Right lobe of liver (tissue), 6 donors: ENCODE data around the gene STX17. TPM values are rescaled to one million over a fixed set of nuclear protein-coding genes. Genes with fewer than 3 reads are reported as not detected.

Experiments
- ATAC-seq, 4 donors: fragments of 200-7000 bp; cut with Tn5 transposase; one replicate each; pipeline ENCODE4 v1.9.1; 2020; ENCODE audit warnings: mild to moderate bottlenecking in 4 of 4, moderate library complexity in 4 of 4
- DNase-seq, 3 donors: peaks; one replicate each; pipeline ENCODE4 v3.0.0-alpha.2; 2020
- H3K27ac ChIP-seq, 3 donors: fragments of 200-600 bp; one replicate each; pipeline ENCODE4 v1.8.0; 2022
- H3K27me3 ChIP-seq, 2 donors: fragments of 200-600 bp; one replicate each; pipeline ENCODE4 v1.8.0; 2022
- H3K36me3 ChIP-seq, 4 donors: fragments of 200-600 bp; sonication (generic) in 1 of 4; one replicate each; pipeline versions ENCODE4 v1.5.1 to v1.8.0; 2017 to 2022; ENCODE audit warnings: control low read depth in 1 of 4
- H3K4me1 ChIP-seq, 4 donors: fragments of 200-600 bp; sonication (generic) in 1 of 4; one replicate each; pipeline versions ENCODE4 v1.5.1 to v1.8.0; 2017 to 2022; ENCODE audit warnings: control low read depth in 1 of 4
- H3K4me3 ChIP-seq, 3 donors: fragments of 200-600 bp; one replicate each; pipeline ENCODE4 v1.8.0; 2022
- H3K9me3 ChIP-seq, 4 donors: fragments of 200-600 bp; sonication (generic) in 1 of 4; one replicate each; pipeline versions ENCODE4 v1.5.1 to v1.8.0; 2017 to 2022; ENCODE audit warnings: control low read depth in 1 of 4
- POLR2A ChIP-seq: fragments of 450-650 bp; IDR thresholded peaks from one replicate; pipeline ENCODE4 v1.6.1; 2017; ENCODE audit warnings: antibody characterized with exemption, mild to moderate bottlenecking
- WGBS: methylation state at CpG from one replicate; pipeline ENCODE4 v1.1.6; 2018; ENCODE audit warnings: low coverage, low lambda C conversion rate; ENCODE audit not compliant: insufficient coverage; ENCODE audit errors: missing lambda C conversion rate; 5-methylcytosine and 5-hydroxymethylcytosine counted together
- intact Hi-C, 2 donors: fragments of 100-400 bp; cut with DNase I; formaldehyde crosslinking; loops; one replicate each; pipeline versions ENCODE4 v1.11.2 to v1.14.1; 2022
- total RNA-seq, 6 experiments: library from RNA; depleted of rRNA in 2 of 6; stranded (reverse); fragments of >200 nt in 2 of 6; fragmentation: NEBNext Ultra II Directional in 3 of 6; extraction: Animal tissue kit (Norgen Biotek cat#: 25700) in 3 of 6; gene quantifications; one replicate each; pipeline versions ENCODE4 v1.1.0 to v1.2.4, GENCODE V29; 2016 to 2023
- TF ChIP-seq, protein P1 (sequence below), 4 donors: fragments of 200-600 bp in 3 of 4; fragments of 450-650 bp in 1 of 4; IDR thresholded peaks; one replicate each; pipeline versions ENCODE4 v1.5.1 to v1.8.0; 2016 to 2022; ENCODE audit warnings: antibody characterized with exemption in 4 of 4, mild to moderate bottlenecking in 2 of 4
- donor health status: DM: no; HTN: yes; CAD: no.
- donor health status: DM: no; HTN: no; CAD: no.
- donor health status: DM: no; HTN: no; CAD: no.
- donor health status: DM: no; HTN: yes; CAD: no.
- donor health status: DM: no; HTN: yes; CAD: no.

STX17 gene
- total RNA-seq, 6 experiments from 2014 or later: 19.9 to 28.2 (median 23.2) TPM

DNA sequence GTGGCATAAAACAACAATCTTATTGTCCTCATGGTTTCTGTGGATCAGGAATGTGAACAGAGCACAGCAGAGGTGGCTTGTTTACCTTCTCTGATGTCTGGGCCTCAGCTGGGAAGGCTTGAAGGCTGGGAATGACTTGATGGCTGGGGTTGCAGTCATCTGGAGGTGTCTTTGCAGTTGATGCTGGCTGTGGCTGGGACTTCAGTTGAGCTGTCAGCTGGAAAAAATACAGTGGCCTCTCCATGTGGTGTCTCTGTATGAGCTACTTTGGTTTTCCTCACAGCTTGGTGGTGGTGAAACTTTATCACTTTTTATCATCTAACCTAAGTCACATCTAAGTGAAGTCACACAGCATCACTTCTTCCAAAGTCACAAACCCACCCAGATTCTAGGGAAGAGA lies 24.7 kb upstream of the STX17 start:
- ATAC-seq: no peak
- TF ChIP-seq POLR2A: no peak
- TF ChIP-seq, protein P1, sequence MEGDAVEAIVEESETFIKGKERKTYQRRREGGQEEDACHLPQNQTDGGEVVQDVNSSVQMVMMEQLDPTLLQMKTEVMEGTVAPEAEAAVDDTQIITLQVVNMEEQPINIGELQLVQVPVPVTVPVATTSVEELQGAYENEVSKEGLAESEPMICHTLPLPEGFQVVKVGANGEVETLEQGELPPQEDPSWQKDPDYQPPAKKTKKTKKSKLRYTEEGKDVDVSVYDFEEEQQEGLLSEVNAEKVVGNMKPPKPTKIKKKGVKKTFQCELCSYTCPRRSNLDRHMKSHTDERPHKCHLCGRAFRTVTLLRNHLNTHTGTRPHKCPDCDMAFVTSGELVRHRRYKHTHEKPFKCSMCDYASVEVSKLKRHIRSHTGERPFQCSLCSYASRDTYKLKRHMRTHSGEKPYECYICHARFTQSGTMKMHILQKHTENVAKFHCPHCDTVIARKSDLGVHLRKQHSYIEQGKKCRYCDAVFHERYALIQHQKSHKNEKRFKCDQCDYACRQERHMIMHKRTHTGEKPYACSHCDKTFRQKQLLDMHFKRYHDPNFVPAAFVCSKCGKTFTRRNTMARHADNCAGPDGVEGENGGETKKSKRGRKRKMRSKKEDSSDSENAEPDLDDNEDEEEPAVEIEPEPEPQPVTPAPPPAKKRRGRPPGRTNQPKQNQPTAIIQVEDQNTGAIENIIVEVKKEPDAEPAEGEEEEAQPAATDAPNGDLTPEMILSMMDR (IDR thresholded peaks at IDR 0.05): no peak
- intact Hi-C loops: no loop called here

GRCh38 chr9:99885747-99886146 lies 20.7 kb upstream of the STX17 start:
- Histone ChIP-seq H3K27ac (no peak overlapping the region), H3K36me3 (no peaks in the 10 kb centered on the region), H3K27me3 (no peaks in the 10 kb centered on the region), H3K9me3 (no peaks in the 10 kb centered on the region), H3K4me1 (no peaks in the 10 kb centered on the region), H3K4me3 (no peak overlapping the region)
- no peak for DNase-seq
- no peak for ATAC-seq
- WGBS: 38% methylated on average over 1 of the region's 1 CpG
- intact Hi-C loops: no loop called here
- TF ChIP-seq POLR2A: no peak
- TF ChIP-seq, protein P1 (IDR thresholded peaks at IDR 0.05): no peak

More for the DNA sequence above, 24.7 kb upstream of the STX17 start:
- H3K9me3 ChIP-seq: no peaks in the 10 kb centered on the region
- H3K4me3 ChIP-seq: no peak overlapping the region
- H3K27ac ChIP-seq: no peak overlapping the region
- H3K4me1 ChIP-seq: no peaks in the 10 kb centered on the region
- no peak for DNase-seq
- no peaks in the 10 kb centered on the region for H3K27me3 ChIP-seq
- H3K36me3 ChIP-seq: no peaks in the 10 kb centered on the region

DNA sequence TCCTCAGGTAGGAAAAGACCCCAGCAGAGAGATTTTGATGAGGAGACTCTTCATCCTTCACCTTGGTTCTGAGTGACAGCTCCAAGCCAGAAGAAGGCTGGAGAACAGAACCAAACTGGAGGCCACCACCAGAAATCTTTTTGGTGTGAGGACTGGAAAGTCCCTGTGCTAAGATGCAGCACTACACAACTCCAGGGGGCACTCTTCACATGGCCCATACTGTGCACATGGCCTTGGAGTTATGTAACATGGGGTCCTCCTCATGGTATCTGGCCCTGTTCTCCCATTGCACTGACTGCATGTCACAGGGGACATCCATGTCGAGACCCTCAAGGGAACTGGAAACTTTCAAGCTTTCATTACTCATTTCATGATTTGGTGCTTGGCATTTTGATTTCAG lies 17.3 kb upstream of the STX17 start:
- Histone ChIP-seq H3K27ac (no peak overlapping the region), H3K9me3 (no peaks in the 10 kb centered on the region), H3K4me1 (no peaks in the 10 kb centered on the region), H3K27me3 (no peaks in the 10 kb centered on the region), H3K36me3 (no peaks in the 10 kb centered on the region), H3K4me3 (no peak overlapping the region)
- WGBS: 100% methylated on average over 1 of the region's 1 CpG
- no peak for ATAC-seq
- intact Hi-C loops: no loop called here
- TF ChIP-seq POLR2A: no peak
- TF ChIP-seq, protein P1 (IDR thresholded peaks at IDR 0.05): no peak
- no peak for DNase-seq

GRCh38 chr9:99894826-99895225 lies 11.6 kb upstream of the STX17 start:
- intact Hi-C loops: no loop called here
- DNase-seq (no peak), ATAC-seq (no peak)
- Histone ChIP-seq H3K27me3 (no peaks in the 10 kb centered on the region), H3K9me3 (no peaks in the 10 kb centered on the region), H3K4me1 (no peaks in the 10 kb centered on the region), H3K36me3 (no peaks in the 10 kb centered on the region), H3K27ac (no peak overlapping the region), H3K4me3 (no peak overlapping the region)
- TF ChIP-seq, protein P1 (IDR thresholded peaks at IDR 0.05): no peak
- TF ChIP-seq POLR2A: no peak
- 38% methylated on average over 2 of the region's 2 CpGs for WGBS

- intact Hi-C loops: no loop called here
- 91% methylated on average over 6 of the region's 6 CpGs for WGBS
These were observed 10.9 kb upstream of the STX17 start for GRCh38 chr9:99895510-99895909.

More at GRCh38 chr9:99895510-99895909, 10.9 kb upstream of the STX17 start:
- Histone ChIP-seq H3K27ac (no peak overlapping the region), H3K9me3 (no peaks in the 10 kb centered on the region), H3K27me3 (no peaks in the 10 kb centered on the region), H3K4me1 (no peaks in the 10 kb centered on the region), H3K4me3 (no peak overlapping the region), H3K36me3 (no peaks in the 10 kb centered on the region)
- no peak for DNase-seq
- TF ChIP-seq POLR2A: no peak
- TF ChIP-seq, protein P1 (IDR thresholded peaks at IDR 0.05): no peak
- ATAC-seq: no peak
